ACHN (cell line): Measurements from ENCODE around the gene L3HYPDH.
A peak's percentile ranks its signal among the peaks of the same experiment; 100 is the strongest.
"Not testable (repeated sequence)": the region's sequence is repeated elsewhere in the genome, so short reads cannot be mapped to it uniquely, and the experiment has no call there.

Experiments
- DNase-seq: peaks from one replicate; pipeline ENCODE4 v3.0.0-alpha.2; 2015
- in situ Hi-C: cut with HindIII; loops from 2 replicates; pipeline ENCODE4 v1.10.0; 2017; ENCODE audit warnings: low sequenced_read_pairs, low pct_ligation_motif_present, low pct_unique_long_range_greater_than_20kb

L3HYPDH gene

GRCh38 chr14:59481871-59482540 lies 2.2 kb downstream of the L3HYPDH start:
- DNase-seq, result peak; percentile 30
- in situ Hi-C loops, result no loop called here

- no peak for DNase-seq
- in situ Hi-C loops, result no loop called here
These were observed 2.8 kb downstream of the L3HYPDH start for GRCh38 chr14:59481407-59481806.

GRCh38 chr14:59480166-59480565 lies 4.0 kb downstream of the L3HYPDH start:
- no peak for DNase-seq
- in situ Hi-C loops, result no loop called here

- in situ Hi-C loops, result no loop called here
- no peak for DNase-seq
These were observed 5.7 kb downstream of the L3HYPDH start for GRCh38 chr14:59478540-59478939.

GRCh38 chr14:59475709-59476108 lies 8.5 kb downstream of the L3HYPDH start:
- no peak for DNase-seq
- in situ Hi-C loops, result no loop called here

- in situ Hi-C loops, result no loop called here
- no peak for DNase-seq
These were observed 10.0 kb downstream of the L3HYPDH start for GRCh38 chr14:59474172-59474571.

GRCh38 chr14:59465316-59466135 lies 18.7 kb downstream of the L3HYPDH start, which contains the start of gene GPR135:
TSS of gene GPR135 (minus strand) at chr14:59465380. CDS start at chr14:59465226, 154 bp downstream.
- no peak for DNase-seq
- in situ Hi-C loops, result no loop called here

GRCh38 chr14:59464486-59465315 lies 19.5 kb downstream of the L3HYPDH start:
- in situ Hi-C loops, result no loop called here
- peak; percentile 48 for DNase-seq

- DNase-seq, result no peak
- in situ Hi-C loops, result no loop called here
These were observed 20.3 kb downstream of the L3HYPDH start for GRCh38 chr14:59463787-59464485.

- in situ Hi-C loops, result no loop called here
- DNase-seq, result no peak
These were observed 22.3 kb downstream of the L3HYPDH start for GRCh38 chr14:59461891-59462290.

GRCh38 chr14:59460378-59460777 lies 23.8 kb downstream of the L3HYPDH start:
- in situ Hi-C loops, result no loop called here
- DNase-seq, result no peak

GRCh38 chr14:59458486-59458885 lies 25.7 kb downstream of the L3HYPDH start:
- DNase-seq, result no peak
- in situ Hi-C loops, result no loop called here

- no peak for DNase-seq
- in situ Hi-C loops, result no loop called here
These were observed 28.8 kb downstream of the L3HYPDH start for GRCh38 chr14:59455411-59455810.

GRCh38 chr14:59454139-59454538 lies 30.1 kb downstream of the L3HYPDH start:
- peak; percentile 54 for DNase-seq
- in situ Hi-C loops, result no loop called here

GRCh38 chr14:59451849-59452248 lies 32.4 kb downstream of the L3HYPDH start:
- no peak for DNase-seq
- in situ Hi-C loops, result no loop called here

- in situ Hi-C loops, result no loop called here
- DNase-seq, result no peak
These were observed 33.5 kb downstream of the L3HYPDH start for GRCh38 chr14:59450716-59451115.

GRCh38 chr14:59448673-59449072 lies 35.5 kb downstream of the L3HYPDH start:
- not testable (repeated sequence) for DNase-seq
- in situ Hi-C loops, result loop anchor here (25.0 kb wide), 1 partner anchor 311 kb away; no protein-coding TSS in a partner anchor

GRCh38 chr14:59439256-59439965 lies 44.8 kb downstream of the L3HYPDH start:
- in situ Hi-C loops, result loop anchor here (25.0 kb wide), 1 partner anchor 302 kb away; no protein-coding TSS in a partner anchor
- no peak for DNase-seq
